GM12878 (cell line): ENCODE results near the gene DUSP16. TPM values are rescaled to one million over a fixed set of nuclear protein-coding genes. Genes with fewer than 3 reads are reported as not detected.

Source experiments
- ATAC-seq: fragments of 200-7000 bp; cut with Tn5 transposase; 3 replicates; pipeline ENCODE4 v1.9.1; 2020; ENCODE audit warnings: mild to moderate bottlenecking, moderate library complexity
- BruUV-seq: library from RNA; stranded (reverse); fragments of 400-500 nt; replicated peaks from 2 replicates; lab custom pipeline; 2021; lab: Mats Ljungman, UMichigan
- CTCF ChIA-PET: fragments of 300-600 bp; sonication (Branson Sonifier 250); formaldehyde crosslinking; extraction: SDS; loops from one replicate; lab custom pipeline; 2021; ENCODE audit warnings: inconsistent platforms; lab: Yijun Ruan, JAX
- POLR2A ChIA-PET: fragments of 350-600 bp; formaldehyde crosslinking; extraction: SDS; loops from one replicate; lab custom pipeline; 2021; ENCODE audit warnings: inconsistent platforms; lab: Charles Lee
- RAD21 ChIA-PET: fragments of 300-600 bp; sonication (Branson Sonifier 250); formaldehyde crosslinking; loops from one replicate; lab custom pipeline; 2023; ENCODE audit warnings: antibody characterized with exemption; ENCODE audit not compliant: unreplicated experiment; lab: Charles Lee
- SMC1A ChIA-PET: fragments of 300-600 bp; sonication (Branson Sonifier 250); formaldehyde crosslinking; loops from one replicate; lab custom pipeline; 2023; ENCODE audit not compliant: unreplicated experiment, uncharacterized antibody; lab: Charles Lee
- DNase-seq: peaks from one replicate; pipeline ENCODE4 v3.0.0-alpha.2; 2011; ENCODE audit warnings: low read depth, low spot score
- FAIRE-seq: peaks from 3 replicates; lab custom pipeline; 2011; peaks lifted over from hg19 to GRCh38; lab: Jason Lieb, UNC
- H2AFZ ChIP-seq: 2 replicates; pipeline ENCODE4 v1.6.0; 2011; ENCODE audit warnings: low read depth, low read length, control low read depth; ENCODE audit not compliant: control insufficient read depth
- H3K27ac ChIP-seq: 2 replicates; pipeline ENCODE4 v1.5.1; 2011; ENCODE audit warnings: control low read depth; ENCODE audit not compliant: control insufficient read depth, insufficient read depth
- H3K27me3 ChIP-seq, 2 experiments: replicated peaks in 1 of 2; 2 replicates each; pipeline versions ENCODE4 v1.6.0 to v1.6.1; 2011; ENCODE audit warnings: low read length in 1 of 2; ENCODE audit not compliant: control insufficient read depth in 2 of 2, insufficient read depth in 2 of 2
- H3K36me3 ChIP-seq, 2 experiments: 2 replicates each; pipeline ENCODE4 v1.5.1; 2011; ENCODE audit warnings: low read length in 1 of 2; ENCODE audit not compliant: control insufficient read depth in 2 of 2, insufficient read depth in 2 of 2
- H3K4me1 ChIP-seq: 2 replicates; pipeline ENCODE4 v1.6.1; 2011; ENCODE audit warnings: mild to moderate bottlenecking, low read length, moderate library complexity, mixed read lengths; ENCODE audit not compliant: control insufficient read depth, insufficient read depth
- H3K4me2 ChIP-seq: 2 replicates; pipeline ENCODE4 v1.6.0; 2011; ENCODE audit warnings: control low read depth; ENCODE audit not compliant: control insufficient read depth, insufficient read depth
- H3K4me3 ChIP-seq: fragments of 200-600 bp; sonication (generic); 2 replicates; pipeline ENCODE4 v1.5.1; 2016
- H3K79me2 ChIP-seq: 2 replicates; pipeline ENCODE4 v1.6.0; 2011; ENCODE audit warnings: low read length; ENCODE audit not compliant: control insufficient read depth, insufficient read depth
- H3K9ac ChIP-seq: 2 replicates; pipeline ENCODE4 v1.8.0; 2011; ENCODE audit warnings: low read length, control low read depth, mixed read lengths; ENCODE audit not compliant: control insufficient read depth, insufficient read depth
- H3K9me3 ChIP-seq: replicated peaks from 3 replicates; pipeline ENCODE4 v1.5.1; 2011; ENCODE audit warnings: mild to moderate bottlenecking, low read length; ENCODE audit not compliant: control insufficient read depth, insufficient read depth
- H4K20me1 ChIP-seq: 2 replicates; pipeline ENCODE4 v1.6.0; 2011; ENCODE audit not compliant: control insufficient read depth, insufficient read depth
- BCL11A ChIP-seq: IDR thresholded peaks from 2 replicates; pipeline ENCODE4 v1.6.1; 2011; ENCODE audit warnings: low read depth, low read length
- NR2C1 ChIP-seq: fragments of 450-650 bp; IDR thresholded peaks from 2 replicates; pipeline ENCODE4 v1.6.1; 2017; ENCODE audit warnings: antibody characterized with exemption, mild to moderate bottlenecking, moderate library complexity
- RB1 ChIP-seq: fragments of 450-650 bp; formaldehyde crosslinking; IDR thresholded peaks from 2 replicates; pipeline ENCODE4 v1.6.1; 2017; ENCODE audit warnings: mild to moderate bottlenecking, borderline replicate concordance
- SMAD1 ChIP-seq: fragments of 450-650 bp; IDR thresholded peaks from 2 replicates; pipeline ENCODE4 v1.6.1; 2018; ENCODE audit warnings: mild to moderate bottlenecking, low read depth; ENCODE audit not compliant: partially characterized antibody
- SPI1 ChIP-seq: IDR thresholded peaks from 2 replicates; pipeline ENCODE4 v1.6.1; 2011; ENCODE audit warnings: low read depth, mild to moderate bottlenecking, low read length, moderate library complexity, borderline replicate concordance; ENCODE audit not compliant: insufficient read depth
- TCF3 ChIP-seq: IDR thresholded peaks from 2 replicates; pipeline ENCODE4 v1.6.1; 2012; ENCODE audit warnings: low read depth, mild to moderate bottlenecking, low read length, borderline replicate concordance; ENCODE audit not compliant: insufficient read depth
- WGBS: methylation state at CpG from one replicate; pipeline ENCODE4 v1.1.6; 2016; ENCODE audit warnings: low lambda C conversion rate; ENCODE audit not compliant: insufficient replicate concordance, insufficient coverage; ENCODE audit errors: missing lambda C conversion rate; 5-methylcytosine and 5-hydroxymethylcytosine counted together
- in situ Hi-C: fragments of 300-500 bp; cut with MboI; formaldehyde crosslinking; loops from 9 replicates; pipeline ENCODE4 v1.14.3; 2018; ENCODE audit warnings: mixed read lengths
- intact Hi-C: fragments of 100-400 bp; cut with micrococcal nuclease; formaldehyde crosslinking; loops from one replicate; pipeline ENCODE4 v1.14.2; 2022; ENCODE audit not compliant: unreplicated experiment
- polyA plus RNA-seq, 11 experiments: library from polyadenylated mRNA; depleted of rRNA in 4 of 11; unstranded in 6 of 11; stranded (reverse) in 5 of 11; fragments of >200 nt; fragmentation: Nextera tagmentation in 4 of 11; fragmentation: Illumina TruSeq in 1 of 11; extraction: Ambion mirVana in 4 of 11; extraction: Trizol in 1 of 11; gene quantifications; 1 replicate in 1 of 11; 2 replicates in 10 of 11; pipeline versions ENCODE4 v1.2.1 to v1.2.3, GENCODE V29; 2011 to 2016; ENCODE audit warnings: inconsistent platforms in 2 of 11, missing spikeins in 2 of 11, low read depth in 1 of 11
- total RNA-seq, 4 experiments: library from RNA; depleted of rRNA in 3 of 4; stranded (reverse); fragments of >200 nt in 3 of 4; fragmentation: Illumina TruSeq in 1 of 4; extraction: Trizol in 1 of 4; gene quantifications; 2 replicates each; pipeline versions ENCODE4 v1.2.1 to v1.2.3, GENCODE V29; 2013 to 2021
- TF ChIP-seq, protein P1 (sequence below): IDR thresholded peaks from 2 replicates; pipeline ENCODE4 v1.6.1; 2012; ENCODE audit warnings: mild to moderate bottlenecking, low read depth, low read length
- TF ChIP-seq, protein P2 (sequence below): fragments of 450-650 bp; IDR thresholded peaks from 2 replicates; pipeline ENCODE4 v1.6.1; 2017; ENCODE audit warnings: antibody characterized with exemption, mild to moderate bottlenecking, moderate library complexity
- TF ChIP-seq, protein P3 (sequence below): fragments of 450-650 bp; formaldehyde crosslinking; IDR thresholded peaks from 2 replicates; pipeline ENCODE4 v1.4.0; 2022; ENCODE audit warnings: mild to moderate bottlenecking, moderate library complexity
- TF ChIP-seq, protein P4 (sequence below): IDR thresholded peaks from 2 replicates; pipeline ENCODE4 v1.6.1; 2011; ENCODE audit warnings: borderline replicate concordance, low read depth, mild to moderate bottlenecking, moderate library complexity, mixed read lengths, low read length; ENCODE audit not compliant: insufficient read depth; ENCODE audit errors: extremely low read length

The DUSP16 gene
- total and polyA plus RNA-seq, 10 of the 15 experiments (the other 5 are each of a cell fraction or from before 2014, with no cell fraction given) = 3.9 to 75.3 (median 26.8) TPM

DNA sequence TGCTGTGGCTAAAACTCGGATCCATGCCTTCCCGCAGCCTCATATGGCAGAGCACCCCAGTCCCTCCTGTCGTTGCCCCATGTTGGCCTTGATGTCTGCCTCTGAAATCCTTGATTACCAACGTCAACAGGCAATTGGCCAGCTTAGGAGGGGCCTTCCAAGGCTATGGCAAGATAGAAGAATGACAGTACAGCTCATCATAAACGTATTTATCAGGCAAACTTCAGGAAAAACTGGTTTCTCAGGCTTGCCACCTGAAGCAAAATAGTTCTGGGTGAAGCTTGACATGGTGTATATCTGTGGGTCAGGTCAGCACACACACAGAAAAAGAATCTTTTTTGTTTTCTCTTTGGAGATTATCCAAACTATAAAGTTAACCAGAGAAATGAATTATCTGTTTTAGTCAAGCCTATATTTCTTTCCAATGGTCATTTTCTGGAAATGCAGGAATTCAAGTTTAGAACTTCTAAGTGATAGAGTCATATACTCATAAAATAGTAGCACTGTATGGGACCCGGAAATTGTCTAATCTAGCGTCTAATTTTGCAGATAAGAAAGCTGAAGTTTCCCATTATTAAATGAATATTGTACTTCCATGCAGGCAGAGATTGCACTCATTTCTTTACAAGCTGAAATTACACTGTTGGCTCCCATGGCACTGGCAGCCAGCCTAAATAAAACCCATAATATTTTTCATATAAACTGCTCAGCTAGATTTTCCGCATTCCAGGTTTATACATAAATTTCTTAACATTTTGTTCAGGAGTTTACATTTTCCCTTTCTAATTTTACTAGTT lies 24.4 kb upstream of the DUSP16 start:
- Histone ChIP-seq H3K79me2 (no peaks in the 10 kb centered on the region), H3K27ac (no peak overlapping the region), H3K4me1 (peaks cover 34% of the 10 kb centered on the region), H3K9me3 (no peaks in the 10 kb centered on the region; the same call in 2 of the 3 replicates), H3K4me3 (no peak overlapping the region), H4K20me1 (no peaks in the 10 kb centered on the region), H3K27me3 (no peaks in the 10 kb centered on the region), H2AFZ (no peak overlapping the region), H3K9ac (no peak overlapping the region), H3K36me3 (no peaks in the 10 kb centered on the region), H3K4me2 (no peak overlapping the region)
- no TSS peak for BruUV-seq
- ChIA-PET SMC1A (interaction anchor here (0.9 to 2.7 kb wide), 12 partner anchors 9 to 149 kb away, joined by 3 to 20 read pairs (median 5); no protein-coding TSS in a partner anchor), CTCF (interaction anchor here (1.0 to 3.2 kb wide), 3 partner anchors 13 to 23 kb away, joined by 3 to 11 read pairs (median 6); no protein-coding TSS in a partner anchor), POLR2A (interaction anchor here (1.1 to 1.5 kb wide), 4 partner anchors 19 to 32 kb away, joined by 3 to 8 read pairs (median 3); no protein-coding TSS in a partner anchor), RAD21 (interaction anchor here (1.2 to 8.7 kb wide), 3 partner anchors 21 to 150 kb away, joined by 3 to 76 read pairs (median 4); partner anchors contain the start of gene DUSP16)
- ATAC-seq = no peak
- FAIRE-seq = no peak
- in situ Hi-C loops = loop anchor here (25.0 kb wide), 1 partner anchor 1025 kb away; no protein-coding TSS in a partner anchor
- WGBS = 81% methylated on average over 8 of the region's 8 CpGs
- no peak for DNase-seq
- intact Hi-C loops = no loop called here
- TF ChIP-seq, protein P1, sequence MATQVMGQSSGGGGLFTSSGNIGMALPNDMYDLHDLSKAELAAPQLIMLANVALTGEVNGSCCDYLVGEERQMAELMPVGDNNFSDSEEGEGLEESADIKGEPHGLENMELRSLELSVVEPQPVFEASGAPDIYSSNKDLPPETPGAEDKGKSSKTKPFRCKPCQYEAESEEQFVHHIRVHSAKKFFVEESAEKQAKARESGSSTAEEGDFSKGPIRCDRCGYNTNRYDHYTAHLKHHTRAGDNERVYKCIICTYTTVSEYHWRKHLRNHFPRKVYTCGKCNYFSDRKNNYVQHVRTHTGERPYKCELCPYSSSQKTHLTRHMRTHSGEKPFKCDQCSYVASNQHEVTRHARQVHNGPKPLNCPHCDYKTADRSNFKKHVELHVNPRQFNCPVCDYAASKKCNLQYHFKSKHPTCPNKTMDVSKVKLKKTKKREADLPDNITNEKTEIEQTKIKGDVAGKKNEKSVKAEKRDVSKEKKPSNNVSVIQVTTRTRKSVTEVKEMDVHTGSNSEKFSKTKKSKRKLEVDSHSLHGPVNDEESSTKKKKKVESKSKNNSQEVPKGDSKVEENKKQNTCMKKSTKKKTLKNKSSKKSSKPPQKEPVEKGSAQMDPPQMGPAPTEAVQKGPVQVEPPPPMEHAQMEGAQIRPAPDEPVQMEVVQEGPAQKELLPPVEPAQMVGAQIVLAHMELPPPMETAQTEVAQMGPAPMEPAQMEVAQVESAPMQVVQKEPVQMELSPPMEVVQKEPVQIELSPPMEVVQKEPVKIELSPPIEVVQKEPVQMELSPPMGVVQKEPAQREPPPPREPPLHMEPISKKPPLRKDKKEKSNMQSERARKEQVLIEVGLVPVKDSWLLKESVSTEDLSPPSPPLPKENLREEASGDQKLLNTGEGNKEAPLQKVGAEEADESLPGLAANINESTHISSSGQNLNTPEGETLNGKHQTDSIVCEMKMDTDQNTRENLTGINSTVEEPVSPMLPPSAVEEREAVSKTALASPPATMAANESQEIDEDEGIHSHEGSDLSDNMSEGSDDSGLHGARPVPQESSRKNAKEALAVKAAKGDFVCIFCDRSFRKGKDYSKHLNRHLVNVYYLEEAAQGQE = no peak
- TF ChIP-seq, protein P2, sequence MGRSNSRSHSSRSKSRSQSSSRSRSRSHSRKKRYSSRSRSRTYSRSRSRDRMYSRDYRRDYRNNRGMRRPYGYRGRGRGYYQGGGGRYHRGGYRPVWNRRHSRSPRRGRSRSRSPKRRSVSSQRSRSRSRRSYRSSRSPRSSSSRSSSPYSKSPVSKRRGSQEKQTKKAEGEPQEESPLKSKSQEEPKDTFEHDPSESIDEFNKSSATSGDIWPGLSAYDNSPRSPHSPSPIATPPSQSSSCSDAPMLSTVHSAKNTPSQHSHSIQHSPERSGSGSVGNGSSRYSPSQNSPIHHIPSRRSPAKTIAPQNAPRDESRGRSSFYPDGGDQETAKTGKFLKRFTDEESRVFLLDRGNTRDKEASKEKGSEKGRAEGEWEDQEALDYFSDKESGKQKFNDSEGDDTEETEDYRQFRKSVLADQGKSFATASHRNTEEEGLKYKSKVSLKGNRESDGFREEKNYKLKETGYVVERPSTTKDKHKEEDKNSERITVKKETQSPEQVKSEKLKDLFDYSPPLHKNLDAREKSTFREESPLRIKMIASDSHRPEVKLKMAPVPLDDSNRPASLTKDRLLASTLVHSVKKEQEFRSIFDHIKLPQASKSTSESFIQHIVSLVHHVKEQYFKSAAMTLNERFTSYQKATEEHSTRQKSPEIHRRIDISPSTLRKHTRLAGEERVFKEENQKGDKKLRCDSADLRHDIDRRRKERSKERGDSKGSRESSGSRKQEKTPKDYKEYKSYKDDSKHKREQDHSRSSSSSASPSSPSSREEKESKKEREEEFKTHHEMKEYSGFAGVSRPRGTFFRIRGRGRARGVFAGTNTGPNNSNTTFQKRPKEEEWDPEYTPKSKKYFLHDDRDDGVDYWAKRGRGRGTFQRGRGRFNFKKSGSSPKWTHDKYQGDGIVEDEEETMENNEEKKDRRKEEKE = no peak
- TF ChIP-seq, protein P3, sequence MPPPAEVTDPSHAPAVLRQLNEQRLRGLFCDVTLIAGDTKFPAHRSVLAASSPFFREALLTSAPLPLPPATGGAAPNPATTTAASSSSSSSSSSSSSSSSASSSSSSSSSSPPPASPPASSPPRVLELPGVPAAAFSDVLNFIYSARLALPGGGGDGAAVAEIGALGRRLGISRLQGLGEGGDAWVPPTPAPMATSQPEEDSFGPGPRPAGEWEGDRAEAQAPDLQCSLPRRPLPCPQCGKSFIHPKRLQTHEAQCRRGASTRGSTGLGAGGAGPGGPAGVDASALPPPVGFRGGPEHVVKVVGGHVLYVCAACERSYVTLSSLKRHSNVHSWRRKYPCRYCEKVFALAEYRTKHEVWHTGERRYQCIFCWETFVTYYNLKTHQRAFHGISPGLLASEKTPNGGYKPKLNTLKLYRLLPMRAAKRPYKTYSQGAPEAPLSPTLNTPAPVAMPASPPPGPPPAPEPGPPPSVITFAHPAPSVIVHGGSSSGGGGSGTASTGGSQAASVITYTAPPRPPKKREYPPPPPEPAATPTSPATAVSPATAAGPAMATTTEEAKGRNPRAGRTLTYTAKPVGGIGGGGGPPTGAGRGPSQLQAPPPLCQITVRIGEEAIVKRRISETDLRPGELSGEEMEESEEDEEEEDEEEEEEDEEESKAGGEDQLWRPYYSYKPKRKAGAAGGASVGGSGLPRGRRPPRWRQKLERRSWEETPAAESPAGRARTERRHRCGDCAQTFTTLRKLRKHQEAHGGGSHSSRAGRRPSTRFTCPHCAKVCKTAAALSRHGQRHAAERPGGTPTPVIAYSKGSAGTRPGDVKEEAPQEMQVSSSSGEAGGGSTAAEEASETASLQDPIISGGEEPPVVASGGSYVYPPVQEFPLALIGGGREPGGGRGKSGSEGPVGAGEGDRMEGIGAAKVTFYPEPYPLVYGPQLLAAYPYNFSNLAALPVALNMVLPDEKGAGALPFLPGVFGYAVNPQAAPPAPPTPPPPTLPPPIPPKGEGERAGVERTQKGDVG = no peak
- TF ChIP-seq, protein P4, sequence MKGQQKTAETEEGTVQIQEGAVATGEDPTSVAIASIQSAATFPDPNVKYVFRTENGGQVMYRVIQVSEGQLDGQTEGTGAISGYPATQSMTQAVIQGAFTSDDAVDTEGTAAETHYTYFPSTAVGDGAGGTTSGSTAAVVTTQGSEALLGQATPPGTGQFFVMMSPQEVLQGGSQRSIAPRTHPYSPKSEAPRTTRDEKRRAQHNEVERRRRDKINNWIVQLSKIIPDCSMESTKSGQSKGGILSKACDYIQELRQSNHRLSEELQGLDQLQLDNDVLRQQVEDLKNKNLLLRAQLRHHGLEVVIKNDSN = no peak
- TF ChIP-seq BCL11A (no peak), TCF3 (no peak), RB1 (no peak), SMAD1 (no peak), SPI1 (no peak), NR2C1 (no peak)
